CD1c-positive myeloid dendritic cell (primary cell): ENCODE measurements around the gene HOXA3.
A peak's percentile ranks its signal among the peaks of the same experiment; 100 is the strongest.

ENCODE experiments used
- DNase-seq: peaks from one replicate; pipeline ENCODE4 v3.0.0-alpha.2; 2016; ENCODE audit errors: extremely low spot score

Gene HOXA3

DNA sequence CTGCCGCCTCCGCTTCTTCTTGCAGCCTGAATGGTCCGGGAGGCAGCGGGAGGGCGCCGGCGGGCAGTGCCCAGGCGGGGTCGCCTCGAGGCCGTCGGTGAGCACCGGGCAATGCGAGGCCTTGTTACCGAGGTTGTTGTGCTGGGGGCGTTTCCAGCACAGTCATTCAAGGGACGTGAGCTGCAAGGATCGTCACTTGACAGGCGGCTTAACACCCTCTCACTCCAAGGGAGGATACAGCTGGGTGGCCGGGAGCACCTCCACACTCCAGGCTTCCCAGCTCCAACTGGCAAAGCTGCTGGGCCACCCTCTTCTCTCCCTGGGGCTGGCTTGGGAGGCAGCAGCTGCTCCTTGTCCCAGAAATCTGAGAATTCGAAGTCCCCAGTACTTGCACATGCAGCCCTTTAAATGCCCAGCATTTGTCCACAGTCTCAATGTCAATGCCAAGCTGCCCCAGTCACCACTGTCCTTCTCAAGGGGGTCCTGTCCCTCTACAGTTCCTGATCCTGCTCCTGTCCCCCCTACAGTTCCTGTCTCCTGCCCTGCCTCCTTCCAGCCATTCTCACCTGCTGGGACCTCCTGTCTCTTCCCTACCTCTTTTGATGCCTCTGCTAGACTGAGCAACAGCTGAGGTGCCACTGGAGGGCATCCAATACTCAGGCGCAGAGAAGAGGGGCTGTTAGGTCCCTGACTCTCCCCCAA lies 37.1 kb upstream of the HOXA3 start:
- DNase-seq, result no peak

DNA sequence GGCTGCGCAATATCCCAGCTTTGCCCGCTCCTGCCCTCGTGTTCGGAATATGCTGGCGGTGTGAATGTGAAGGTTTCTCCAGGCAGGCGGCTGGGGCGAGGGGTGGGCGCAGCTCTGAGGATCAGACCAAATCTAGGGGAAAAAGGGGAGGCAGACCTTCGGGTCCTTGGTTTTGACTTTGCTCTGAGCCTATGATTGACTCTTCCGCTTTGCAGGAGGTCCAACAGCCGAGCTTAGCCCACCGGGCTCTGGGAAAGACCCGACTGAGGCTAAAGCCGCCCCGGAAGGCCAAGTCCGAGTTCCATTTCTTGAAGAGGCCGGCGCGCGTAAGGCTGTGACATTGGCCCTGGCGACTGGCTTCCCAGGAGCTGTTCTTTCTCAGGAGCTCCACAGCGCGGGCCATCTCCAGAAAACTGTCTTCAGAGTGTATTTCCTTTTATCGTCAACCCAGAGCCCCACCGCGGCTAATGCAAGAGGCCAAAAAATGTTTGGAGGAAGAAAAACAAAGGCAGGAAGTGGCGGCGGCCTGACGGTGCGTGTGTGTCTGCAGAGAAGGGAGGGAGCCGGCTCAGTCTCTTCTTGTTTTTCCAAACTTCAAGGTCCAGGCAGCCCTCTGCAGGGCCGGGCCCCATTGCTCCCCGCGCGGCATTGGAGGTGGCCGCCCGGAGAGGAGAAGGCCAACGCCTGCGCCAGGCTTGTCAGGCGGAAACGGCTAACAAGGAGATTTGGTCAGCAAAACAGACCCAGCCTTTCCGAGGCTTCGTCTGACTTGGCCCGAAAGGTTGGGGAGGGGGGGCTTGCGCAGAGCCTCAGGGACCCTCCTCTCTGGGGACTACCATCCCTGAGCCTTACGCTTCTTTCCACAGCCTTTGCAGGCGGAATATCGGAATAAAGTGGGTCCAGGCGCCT lies 36.3 kb upstream of the HOXA3 start:
- DNase-seq, result no peak

DNA sequence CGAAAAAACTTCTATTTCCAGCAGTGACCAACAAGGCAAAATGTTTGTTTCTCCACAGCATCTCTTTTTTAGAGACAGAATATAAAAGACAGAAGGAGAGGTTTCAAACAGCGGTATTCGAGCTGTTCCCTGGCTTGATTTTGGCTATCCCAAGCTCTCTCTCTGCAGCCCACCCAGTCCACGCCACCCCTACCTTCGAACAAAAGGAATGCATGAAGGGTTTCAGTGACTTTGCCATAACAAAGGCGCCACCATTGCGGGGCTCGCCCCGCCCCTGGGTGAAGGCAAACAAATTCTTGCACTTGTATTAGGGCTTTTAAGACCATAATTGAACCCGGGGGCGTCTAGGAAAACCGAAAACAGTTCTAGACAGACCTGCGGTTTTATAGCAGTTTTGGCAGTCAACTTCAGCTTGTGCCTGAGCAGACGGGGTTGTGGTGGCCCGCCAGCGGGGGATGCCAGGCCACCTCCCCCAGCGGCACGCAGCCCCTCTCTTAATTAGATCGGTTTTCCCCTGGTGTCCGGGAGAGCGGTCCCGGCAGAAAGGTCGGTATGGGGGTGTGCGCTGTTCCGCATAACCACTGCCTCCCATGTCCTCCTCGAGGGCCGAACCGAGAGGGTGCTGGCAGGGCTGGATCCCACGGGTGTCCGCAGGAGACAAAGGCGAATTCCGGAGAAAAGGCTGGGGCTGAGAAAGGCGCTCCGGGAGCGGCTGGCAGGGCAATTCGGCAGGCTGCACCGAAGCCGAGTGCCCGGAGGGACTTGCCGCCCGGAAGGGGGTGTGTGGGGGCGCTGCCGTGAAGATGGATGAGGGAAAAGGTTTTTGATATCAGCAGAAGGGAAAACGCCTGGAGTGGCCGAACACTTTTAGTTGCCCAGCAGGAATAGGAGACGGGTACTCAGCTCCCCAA lies 35.3 kb upstream of the HOXA3 start:
- DNase-seq, result no peak

DNA sequence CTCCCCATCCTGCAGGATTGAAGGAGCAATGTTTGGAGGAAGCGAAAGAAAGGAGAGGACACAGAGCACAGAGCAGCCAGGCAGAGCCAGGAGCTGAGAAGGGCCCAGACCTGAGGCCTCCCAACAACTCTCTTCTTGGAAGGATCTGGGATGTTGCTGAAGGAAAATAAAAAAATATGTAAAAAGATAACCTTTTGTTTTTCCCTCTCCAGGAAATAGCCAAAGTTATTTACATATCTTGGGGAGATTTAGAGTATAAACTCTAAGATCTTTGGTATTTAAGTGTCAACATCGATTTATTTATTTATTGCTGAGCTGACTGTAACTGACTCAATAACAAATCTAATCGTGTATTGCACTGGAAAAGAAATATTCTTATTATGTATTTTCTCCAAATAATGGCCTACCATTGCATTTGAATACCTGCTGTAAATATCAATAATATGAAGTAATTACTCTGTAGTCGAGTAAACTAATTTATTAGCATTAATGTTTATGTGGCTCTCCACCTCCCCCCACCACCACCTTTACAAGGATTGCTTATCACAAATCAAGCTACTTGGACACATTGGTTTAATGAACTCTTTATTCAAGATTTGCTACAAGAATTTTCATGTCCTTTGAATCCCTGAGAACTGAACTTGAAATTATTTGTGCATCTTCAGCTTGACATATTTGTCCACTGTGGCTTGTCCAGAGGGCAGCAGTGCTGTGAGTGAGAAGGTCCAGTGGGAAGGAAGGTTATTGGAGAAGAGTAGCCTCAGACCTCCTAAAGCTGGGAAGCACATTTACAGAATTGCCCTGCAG lies 34.5 kb upstream of the HOXA3 start:
- no peak for DNase-seq

DNA sequence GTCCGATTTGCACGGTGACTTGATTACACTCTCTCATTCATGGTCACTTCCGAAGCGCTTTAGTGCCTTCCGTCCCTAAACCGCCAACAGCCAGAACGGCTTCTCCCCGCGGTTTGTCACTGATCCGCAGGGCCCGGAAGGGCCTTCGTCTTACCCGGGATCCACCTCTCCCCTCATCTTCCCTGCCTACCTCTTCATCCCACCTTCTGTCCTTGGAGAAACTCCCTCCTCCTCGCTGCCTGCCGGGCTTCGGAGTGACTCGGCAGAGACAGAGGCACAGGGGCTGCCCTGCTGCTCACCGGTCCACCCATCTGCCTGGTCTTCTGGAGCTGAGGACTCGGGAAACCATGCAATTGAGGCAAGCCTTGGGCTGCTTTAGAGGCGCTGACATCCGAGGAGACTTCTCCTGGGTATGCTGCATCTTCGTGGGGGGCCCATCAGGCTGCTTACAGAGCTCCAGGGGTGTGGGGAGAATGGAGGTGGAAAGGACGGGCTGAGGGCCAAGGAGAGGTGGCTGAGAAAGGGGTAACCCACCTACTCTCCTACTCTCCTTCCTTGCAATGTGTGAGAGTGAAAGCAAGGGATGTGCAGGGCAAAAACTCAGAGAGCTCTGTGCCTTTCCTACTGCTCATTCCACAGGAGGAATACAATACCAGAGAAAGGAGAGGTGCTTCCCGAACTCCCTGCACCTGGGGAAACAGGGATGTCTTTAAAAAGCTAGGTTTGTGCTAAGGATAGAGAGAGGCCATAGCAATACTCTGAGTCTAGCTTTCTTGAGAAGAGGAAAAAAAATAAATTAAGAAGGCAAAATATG lies 33.7 kb upstream of the HOXA3 start:
- DNase-seq, result no peak

DNA sequence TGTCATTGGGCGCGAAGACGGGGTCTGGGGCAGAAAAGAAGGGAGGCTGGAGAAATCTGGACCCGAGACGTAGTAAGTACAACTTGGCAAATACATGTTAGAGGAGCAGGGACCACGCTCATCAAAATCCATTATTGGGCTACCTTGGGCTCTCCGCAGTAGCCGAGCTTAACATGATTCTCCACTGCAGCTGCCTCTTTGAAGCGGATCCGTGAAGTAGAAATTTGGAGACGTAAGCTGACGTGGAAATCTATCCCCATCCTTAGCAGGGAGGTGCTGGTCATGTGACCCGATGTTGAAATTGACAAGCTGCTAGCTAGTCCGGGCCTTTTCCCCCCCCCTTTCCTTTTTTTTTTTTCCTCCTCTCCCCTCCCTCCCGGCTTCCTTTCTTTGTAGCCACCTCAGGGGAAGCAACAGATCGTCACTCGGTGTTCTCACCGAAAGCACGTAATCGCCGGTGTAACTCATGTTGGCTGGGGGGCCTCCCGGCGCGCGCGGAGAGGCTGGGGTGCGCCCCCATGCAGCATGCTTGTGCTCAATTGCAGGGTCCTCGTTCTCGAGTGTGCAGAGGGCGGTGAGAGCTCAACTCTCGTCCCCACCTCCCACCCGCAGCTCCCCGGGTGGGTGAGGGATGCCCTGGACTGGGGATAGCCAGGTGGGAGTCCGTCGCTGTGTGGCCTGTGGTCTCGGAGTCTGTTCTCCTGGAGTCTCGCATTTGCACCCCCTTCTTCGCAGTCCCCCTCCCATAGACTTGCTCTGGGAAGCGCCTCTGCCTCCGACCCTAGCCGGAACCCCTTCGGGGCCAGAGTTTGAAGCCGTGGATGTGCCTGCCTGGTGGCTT lies 32.9 kb upstream of the HOXA3 start, which contains the start of gene HOXA11:
TSS of gene HOXA11 (minus strand) at position 220 of the 841 bp plus-strand sequence. CDS start at position 132, 88 bp downstream.
- DNase-seq, result peak; percentile 41

DNA sequence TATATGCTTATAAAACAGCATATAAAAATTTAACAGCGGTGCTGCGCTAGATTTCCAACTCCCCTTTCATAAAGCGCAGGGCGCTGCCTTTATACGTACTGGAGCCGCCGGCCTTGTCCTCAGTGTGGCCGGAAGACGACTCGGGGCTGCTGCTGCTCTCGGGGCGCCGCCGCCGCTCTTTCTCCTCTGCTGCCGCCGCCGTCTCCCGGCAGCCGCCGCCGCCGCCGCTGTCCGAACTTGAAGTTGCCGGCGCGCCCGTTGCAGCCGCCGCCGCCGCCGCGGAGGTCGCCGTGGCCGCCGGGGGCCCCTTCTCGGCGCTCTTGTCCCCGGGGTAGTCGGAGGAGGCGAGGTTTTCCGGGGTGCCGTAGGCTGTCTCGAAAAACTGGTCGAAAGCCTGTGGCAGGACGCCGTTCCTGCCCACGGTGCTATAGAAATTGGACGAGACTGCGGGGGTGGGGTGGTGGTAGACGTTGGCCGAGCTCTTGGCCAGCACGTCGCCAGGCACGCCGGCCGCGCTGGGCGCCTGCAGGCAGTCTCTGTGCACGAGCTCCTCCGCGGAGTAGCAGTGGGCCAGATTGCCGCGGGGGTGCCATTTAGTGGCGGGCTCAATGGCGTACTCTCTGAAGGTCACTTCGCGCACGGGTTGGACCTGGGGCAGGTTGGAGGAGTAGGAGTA lies 32.1 kb upstream of the HOXA3 start:
- DNase-seq, result no peak

DNA sequence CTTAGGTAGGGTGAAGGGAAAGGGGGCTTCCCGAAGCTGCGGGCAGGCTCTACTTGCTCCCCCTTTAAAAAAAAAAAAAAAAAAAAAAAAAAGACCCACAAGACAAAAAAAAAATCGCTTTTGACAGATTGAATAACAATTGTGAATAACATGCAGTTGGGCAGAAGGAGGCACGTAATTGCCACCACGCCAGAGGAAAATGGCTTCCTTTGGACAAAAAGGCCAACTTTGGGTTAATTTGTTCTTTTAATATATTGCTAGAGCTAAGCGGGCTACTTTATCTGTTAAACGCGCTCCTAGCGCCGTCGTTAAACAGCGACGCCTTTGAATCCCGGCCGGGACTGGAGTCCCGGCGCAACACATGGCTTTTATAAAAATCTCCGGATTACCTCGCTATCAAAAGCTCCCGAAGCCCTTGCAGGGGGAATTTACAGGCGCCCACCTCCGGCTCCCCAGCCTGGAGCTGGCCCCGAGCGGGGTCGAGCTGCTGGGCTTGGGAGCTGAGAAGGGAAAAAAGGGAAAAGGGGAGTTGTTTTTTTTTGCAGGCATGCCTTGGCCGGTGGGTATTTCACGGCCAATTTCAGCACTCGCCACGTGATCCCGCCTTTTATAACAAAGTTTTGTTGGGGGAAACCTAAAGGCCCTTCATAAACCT lies 31.4 kb upstream of the HOXA3 start:
- no peak for DNase-seq

DNA sequence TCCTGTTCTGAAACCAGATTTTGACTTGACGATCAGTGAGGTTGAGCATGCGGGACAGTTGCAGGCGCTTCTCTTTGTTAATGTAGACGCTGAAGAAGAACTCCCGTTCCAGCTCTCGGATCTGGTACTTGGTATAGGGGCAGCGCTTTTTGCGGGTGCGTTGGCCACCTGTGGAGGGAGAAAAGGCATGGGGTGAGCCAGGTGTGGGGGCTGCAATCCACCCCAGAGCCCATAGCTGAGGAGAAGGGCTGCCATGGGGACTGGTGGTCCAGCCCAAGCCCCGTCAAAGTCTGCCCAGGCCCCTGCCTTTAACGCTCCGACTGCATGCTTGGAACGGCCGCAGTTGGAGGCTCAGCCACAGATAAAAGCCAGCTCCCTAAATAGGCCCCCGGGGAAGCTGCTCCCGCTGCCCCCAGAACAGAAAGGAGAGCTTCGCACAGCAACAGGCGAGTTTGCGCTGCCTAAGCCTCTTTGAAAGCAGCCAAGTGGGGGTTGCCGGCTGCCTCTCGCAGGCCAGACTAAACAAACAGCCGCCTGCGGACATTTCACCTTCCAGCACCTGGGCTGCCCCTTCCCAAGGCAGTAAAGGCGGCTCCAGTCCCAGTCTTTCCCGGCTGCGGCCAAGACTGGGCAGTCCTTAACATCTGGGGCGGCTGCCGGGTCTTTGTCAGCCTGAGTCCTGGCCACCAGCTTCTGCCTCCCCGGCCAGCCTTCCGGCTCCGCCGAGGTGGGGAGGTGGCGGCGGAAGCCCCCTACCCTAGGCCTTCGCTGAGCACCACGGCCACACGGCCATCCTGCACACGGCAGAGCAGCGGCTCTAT lies 30.7 kb upstream of the HOXA3 start:
- no peak for DNase-seq

DNA sequence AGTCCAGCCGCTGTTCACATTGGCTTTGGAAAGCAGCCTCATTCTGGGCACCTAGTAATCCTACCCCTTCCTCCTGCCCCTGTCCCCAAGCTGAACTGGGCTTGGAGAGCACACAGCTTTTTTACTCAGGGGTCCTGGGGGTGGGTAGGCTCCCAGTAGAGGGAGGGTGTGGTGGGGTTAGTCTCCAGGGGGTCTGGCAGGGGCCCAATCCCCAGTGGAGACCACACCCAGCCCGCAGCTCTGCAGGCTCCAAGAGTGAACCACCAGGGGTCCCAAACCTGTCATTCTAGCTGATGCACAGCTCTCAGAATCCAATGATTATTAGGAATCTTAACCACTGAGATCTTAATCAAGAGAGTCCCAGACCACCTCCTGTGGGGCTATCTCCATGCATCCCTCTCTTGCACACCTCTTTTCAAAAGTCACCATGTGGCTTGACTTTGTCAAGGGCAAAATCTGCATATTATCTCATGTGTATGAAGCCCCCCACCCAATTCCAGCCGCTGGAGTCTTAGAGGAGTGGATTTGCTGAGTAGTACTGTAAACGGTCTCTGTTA lies 30.0 kb upstream of the HOXA3 start:
- no peak for DNase-seq

DNA sequence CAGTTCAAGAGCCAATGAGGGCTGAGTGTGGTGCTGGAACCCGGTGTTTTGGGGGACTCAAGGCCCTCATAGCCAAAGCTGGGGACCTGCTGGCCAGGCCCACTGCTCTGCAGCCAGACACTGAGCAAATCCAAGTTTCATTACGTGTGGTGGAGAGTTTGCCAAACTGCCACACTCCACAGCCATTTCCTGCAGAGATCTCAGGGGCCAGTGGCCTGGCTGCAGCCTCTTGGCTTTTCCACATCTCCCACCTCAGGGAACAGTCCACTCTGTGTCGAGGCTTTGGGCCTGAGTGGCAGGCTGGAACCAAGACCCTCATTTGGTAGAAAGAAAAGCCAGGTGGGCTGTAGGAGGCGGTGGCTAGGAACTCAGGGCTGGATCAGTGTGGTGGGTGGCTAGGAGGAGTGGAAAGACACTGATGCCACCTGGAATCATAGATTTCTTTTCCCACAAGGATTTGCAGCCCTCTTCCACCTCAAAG lies 29.5 kb upstream of the HOXA3 start:
- DNase-seq, result no peak

DNA sequence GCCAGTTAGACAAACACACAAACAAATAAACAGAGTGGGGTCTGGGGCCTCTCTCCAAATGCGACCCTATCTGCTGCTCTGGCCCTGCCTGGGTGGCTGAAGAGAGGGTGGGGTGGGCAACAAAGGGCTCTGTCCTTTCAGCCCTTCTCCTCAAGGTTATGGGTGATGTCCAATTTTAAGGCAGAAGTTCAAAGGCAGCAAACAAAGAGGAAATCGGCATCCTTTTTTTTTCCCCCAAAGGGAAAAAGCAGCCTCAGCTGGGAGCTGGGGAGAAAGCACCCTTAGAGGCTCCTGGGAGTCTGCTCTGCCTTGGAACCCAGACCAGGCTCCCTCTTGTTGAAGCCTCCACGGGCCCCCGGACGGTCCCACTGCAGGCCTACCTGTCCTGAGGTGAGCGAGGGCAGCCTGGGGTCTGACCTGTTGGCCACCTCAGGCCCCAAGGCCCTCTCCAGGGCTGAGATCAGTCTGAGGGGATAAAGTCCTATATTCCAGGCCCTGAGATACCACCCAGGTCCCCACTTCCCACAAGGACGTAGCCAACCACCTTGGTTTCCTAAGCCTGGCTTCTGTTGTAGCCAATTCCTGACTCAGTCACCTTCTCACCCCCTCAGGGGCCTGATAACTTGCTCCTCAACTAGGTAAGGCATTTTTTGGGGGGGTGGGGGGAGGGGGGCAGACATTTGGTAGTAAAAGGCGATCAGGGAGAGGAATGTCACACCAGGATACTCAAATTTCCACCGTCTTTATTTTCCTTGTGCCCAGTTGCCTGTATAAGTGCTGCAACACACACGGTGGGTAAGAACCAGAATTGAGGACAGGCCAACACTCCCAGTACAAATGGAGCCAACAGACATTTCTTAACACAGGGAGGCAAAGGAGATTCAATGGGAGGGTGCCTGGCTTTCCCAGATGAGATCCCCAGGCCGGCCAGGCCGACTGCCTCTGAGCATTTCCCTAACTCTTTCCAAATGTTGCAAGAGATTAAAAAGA lies 28.3 kb upstream of the HOXA3 start:
- DNase-seq, result no peak

DNA sequence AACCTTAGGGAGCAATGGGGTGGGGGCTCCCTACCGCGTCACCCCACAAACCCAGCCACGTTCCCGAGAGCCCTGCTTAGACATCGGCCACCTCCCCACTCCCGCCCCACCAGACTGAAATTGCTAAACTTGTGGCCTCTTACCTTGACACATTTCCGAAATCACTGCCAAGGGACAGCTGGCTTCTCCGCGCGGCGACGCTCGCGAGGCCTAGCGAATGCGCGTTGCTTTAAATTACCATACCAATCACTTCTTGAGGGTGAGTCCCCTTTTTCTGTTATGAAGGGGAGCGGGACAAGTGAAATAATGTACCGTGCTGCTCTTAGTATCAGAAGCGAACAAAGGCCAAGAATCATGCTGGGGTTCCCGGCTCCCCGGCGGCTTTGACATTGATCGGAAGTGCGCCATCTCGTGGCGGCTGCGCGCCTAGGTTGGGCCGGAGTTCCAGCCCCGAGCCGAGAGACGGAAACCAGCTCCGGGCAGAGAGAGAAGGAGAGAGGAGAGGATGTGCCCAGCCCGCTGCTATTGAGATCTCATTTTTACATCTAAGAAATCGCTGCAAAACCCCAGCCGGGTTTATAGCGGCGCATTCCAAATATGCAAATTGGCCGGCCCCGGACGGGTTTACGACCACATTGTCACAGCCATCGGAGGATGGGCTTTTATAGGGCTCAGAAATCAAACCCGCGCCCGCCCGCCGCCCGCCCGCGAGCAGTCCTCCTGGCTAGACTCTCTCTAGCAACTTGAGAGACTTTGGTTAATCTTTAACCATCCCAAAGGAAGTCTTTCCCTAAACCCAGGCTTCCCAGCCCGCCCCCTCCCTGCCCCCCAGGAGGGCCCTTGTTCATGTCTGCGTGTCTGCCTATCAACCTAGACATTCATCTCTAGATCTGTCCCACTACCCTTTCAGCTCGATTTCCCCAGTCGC lies 27.4 kb upstream of the HOXA3 start:
- DNase-seq, result peak; percentile 81

DNA sequence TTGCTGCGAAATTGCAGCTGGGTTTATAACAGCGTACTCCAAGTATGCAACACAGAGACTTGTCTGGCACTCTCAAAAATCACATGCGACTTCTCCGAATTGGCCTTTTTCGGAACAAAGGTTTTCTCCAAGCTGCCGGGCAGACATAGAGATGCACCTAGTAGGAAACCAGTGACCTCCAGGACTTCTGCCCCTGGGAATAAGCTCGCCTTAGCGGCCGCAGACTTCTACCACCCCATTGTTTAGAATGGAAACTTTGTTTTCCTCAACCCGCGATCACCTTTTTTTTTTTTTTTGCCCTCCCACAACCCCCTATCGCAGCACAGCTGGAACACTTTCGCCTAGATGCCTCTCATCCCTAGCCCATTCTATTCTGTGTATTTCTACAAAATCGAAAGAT lies 26.6 kb upstream of the HOXA3 start:
- no peak for DNase-seq

DNA sequence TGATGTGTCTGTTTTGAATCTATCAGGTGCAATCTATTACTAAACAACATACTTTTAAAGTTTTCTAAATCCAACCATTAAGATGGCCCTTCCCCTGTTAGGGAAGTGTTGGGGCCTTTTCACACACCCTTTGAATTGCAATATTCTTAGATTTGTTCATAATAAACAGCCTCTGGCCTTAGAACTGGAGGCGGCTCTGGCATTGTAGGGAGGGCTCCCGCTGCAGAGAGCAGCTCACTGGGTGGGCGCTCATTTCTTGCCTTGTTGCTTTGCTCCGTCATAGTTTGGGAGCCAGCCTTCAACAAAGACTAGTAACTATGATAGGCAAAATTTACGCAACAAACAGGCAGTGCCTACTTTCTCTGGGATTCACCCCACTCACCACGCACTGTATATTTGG lies 26.0 kb upstream of the HOXA3 start:
- DNase-seq, result no peak
